ENCODE results near the gene CNFN. TPM values are rescaled to one million over a fixed set of nuclear protein-coding genes. Genes with fewer than 3 reads are reported as not detected.
A peak's percentile ranks its signal among the peaks of the same experiment; 100 is the strongest.

The CNFN gene
- total and polyA plus RNA-seq, 8 donors, result 2.0 to 395 (median 5.1) TPM; not detected in 4

- Histone ChIP-seq H3K27ac (no peak overlapping the region), H3K4me1 (peaks cover 18 to 43% (median 33%) of the 10 kb centered on the region in 4 donors), H3K27me3 (no peaks in the 10 kb centered on the region), H3K4me3 (no peak overlapping the region), H3K9me3 (no peaks in the 10 kb centered on the region), H3K36me3 (peaks cover 0 to 11% (median 2%) of the 10 kb centered on the region in 4 donors)
- intact Hi-C loops (cut with DNase I; ENCODE audit: low total_unique reads), result no loop called here
- DNase-seq, result no peak
- 75 to 100% (median 82%) methylated on average over 1 of the region's 1 CpG for WGBS, 5 donors
- no peak for TF ChIP-seq POLR2A (IDR thresholded peaks at IDR 0.05)
- no peak for TF ChIP-seq CTCF (IDR thresholded peaks at IDR 0.05)
- TF ChIP-seq POLR2AphosphoS5 (IDR thresholded peaks at IDR 0.05), result no peak
- no peak for TF ChIP-seq EP300 (IDR thresholded peaks at IDR 0.05)
These were observed 10.3 kb upstream of the CNFN start for GRCh38 chr19:42400404-42400803.

GRCh38 chr19:42397263-42398166, 7.4 kb upstream of the CNFN start:
- H3K9me3 ChIP-seq, result no peaks in the 10 kb centered on the region
- 24 to 27% (median 25%) methylated on average over 25 of the region's 25 CpGs for WGBS, 5 donors
- DNase-seq, result no peak
- no peaks in the 10 kb centered on the region for H3K27me3 ChIP-seq
- H3K4me3 ChIP-seq, result peak overlapping the region; percentile 51 to 60 (median 52)
- H3K27ac ChIP-seq, result peak overlapping the region; percentile 50 to 84 (median 73)
- no peaks in the 10 kb centered on the region for H3K36me3 ChIP-seq
- intact Hi-C loops (cut with DNase I; ENCODE audit: low total_unique reads), result no loop called here
- peaks cover 18 to 42% (median 31%) of the 10 kb centered on the region in 4 donors for H3K4me1 ChIP-seq
- TF ChIP-seq CTCF (IDR thresholded peaks at IDR 0.05) (no peak), POLR2AphosphoS5 (IDR thresholded peaks at IDR 0.05) (no peak), POLR2A (IDR thresholded peaks at IDR 0.05) (no peak), EP300 (IDR thresholded peaks at IDR 0.05) (no peak)

DNA sequence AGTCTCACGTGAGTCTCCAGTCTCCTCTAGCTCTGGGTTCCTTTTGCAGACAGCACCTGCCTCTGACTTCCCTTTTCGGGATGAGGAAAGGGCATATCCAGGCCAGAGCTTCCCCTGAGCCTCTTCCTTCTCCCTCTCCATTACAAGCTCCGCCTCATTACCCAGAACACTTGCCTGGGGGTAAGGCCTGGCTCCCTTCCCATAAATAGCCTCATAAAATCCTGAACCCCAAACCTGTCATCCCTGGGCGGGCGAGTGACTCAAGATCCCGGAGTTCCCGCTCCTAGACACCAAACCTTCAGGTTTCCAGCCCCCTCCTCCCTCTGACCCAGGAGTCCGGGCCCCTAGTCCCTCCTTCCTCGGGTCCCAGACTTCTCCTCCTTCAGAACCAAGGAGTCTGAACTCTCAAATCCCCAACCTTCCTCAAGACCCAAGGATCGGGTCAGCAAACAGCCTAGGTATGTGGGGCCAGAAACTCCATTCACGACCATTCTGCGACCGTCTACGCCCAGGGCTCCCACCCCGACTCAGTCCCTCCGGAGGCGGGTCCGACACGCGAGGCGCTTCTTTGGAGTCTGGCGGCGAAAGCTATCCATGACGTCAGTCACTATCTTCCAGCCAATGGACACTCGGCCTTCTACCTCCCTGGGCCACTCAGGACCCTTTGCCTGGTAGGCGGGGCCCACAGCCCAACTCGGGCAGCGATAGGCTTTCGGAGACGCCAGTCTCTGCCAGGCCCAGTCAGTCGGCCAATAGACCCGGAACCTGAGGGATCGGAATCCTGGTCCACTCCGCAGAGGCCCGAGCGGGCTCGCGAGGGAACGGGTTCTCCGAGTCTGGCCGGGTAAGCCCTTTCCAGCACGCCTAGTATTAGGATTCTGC, 6.5 kb upstream of the CNFN start:
- Histone ChIP-seq H3K4me3 (peak overlapping the region; percentile 51 to 60 (median 52)), H3K27me3 (peaks cover 0 to 3% (median 2%) of the 10 kb centered on the region in 3 donors), H3K4me1 (peaks cover 13 to 33% (median 24%) of the 10 kb centered on the region in 4 donors), H3K36me3 (no peaks in the 10 kb centered on the region), H3K9me3 (no peaks in the 10 kb centered on the region), H3K27ac (peak overlapping the region; percentile 50 to 84 (median 73))
- WGBS, 5 donors, result 4 to 7% (median 5%) methylated on average over 38 to 42 of the region's 42 CpGs
- no peak for TF ChIP-seq EP300 (IDR thresholded peaks at IDR 0.05)
- TF ChIP-seq POLR2AphosphoS5 (IDR thresholded peaks at IDR 0.05), result peak; percentile 74 to 88 (median 79)
- intact Hi-C loops (cut with DNase I; ENCODE audit: low total_unique reads), result no loop called here
- peak; percentile 99 to 100 for DNase-seq

DNA sequence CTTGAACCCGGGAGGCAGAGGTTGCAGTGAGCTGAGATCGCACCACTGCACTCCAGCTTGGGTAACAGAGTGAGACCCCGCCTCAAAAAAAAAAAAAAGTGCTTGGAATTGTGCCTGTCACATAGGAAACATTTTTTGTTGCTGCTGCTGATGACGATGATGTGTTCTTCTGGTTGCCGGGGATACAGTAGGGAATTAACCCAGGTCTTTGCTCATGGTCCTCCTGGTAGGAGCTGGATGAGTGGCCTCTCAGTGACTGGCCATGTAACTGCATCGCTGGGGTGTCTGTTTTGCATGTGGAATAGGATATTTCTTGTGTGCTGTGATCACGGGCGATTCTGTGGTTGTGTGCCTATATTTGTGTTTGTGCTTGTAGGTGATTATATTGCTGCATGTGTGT, 4.7 kb upstream of the CNFN start:
- no peak for DNase-seq
- TF ChIP-seq POLR2AphosphoS5 (IDR thresholded peaks at IDR 0.05) (no peak), EP300 (IDR thresholded peaks at IDR 0.05) (no peak), POLR2A (IDR thresholded peaks at IDR 0.05) (no peak), CTCF (IDR thresholded peaks at IDR 0.05) (no peak)
- 73 to 88% (median 84%) methylated on average over 8 of the region's 8 CpGs for WGBS, 5 donors
- H3K9me3 ChIP-seq, result no peaks in the 10 kb centered on the region
- intact Hi-C loops (cut with DNase I; ENCODE audit: low total_unique reads), result no loop called here
- no peaks in the 10 kb centered on the region for H3K36me3 ChIP-seq
- no peak overlapping the region for H3K27ac ChIP-seq
- H3K4me3 ChIP-seq, result no peak overlapping the region
- peaks cover 6 to 22% (median 21%) of the 10 kb centered on the region in 3 donors for H3K27me3 ChIP-seq
- H3K4me1 ChIP-seq, result peaks cover 7 to 22% (median 15%) of the 10 kb centered on the region in 4 donors

Data from stomach (tissue), 9 donors.